COLO668 (cell line): Measurements from ENCODE around the gene DAB2IP.

Experiments used
- DNase-seq: peaks from one replicate; lab custom pipeline; 2025; ENCODE audit not compliant: unreplicated experiment; lab: John Stamatoyannopoulos, UW

The DAB2IP gene

GRCh38 chr9:121813519-121814210 is 162.2 kb downstream of the DAB2IP start:
- DNase-seq = no peak

- DNase-seq = no peak
Observed at GRCh38 chr9:121814594-121814993, 163.2 kb downstream of the DAB2IP start.

- DNase-seq = no peak
Observed at GRCh38 chr9:121815084-121815483, 163.7 kb downstream of the DAB2IP start.

- no peak for DNase-seq
Observed at GRCh38 chr9:121815546-121816448, 164.4 kb downstream of the DAB2IP start.

DNA sequence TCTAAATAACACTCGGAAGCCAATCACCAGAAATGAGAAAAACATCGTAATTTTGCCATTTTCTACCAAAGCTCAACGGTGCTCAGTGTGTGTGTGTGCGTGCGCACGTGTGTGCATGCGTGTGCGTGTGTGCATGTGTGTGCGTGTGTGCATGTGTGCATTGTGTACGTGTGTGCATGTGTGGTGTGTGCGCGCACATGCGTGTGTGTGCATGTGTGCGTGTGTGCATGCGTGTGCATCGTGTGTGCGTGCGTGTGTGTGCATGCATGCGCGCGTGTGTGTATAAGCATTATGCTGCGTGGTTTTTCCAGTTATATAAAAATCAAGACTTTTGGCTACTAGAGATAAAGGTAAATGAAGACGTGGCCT is 165.0 kb downstream of the DAB2IP start:
- DNase-seq = no peak

DNA sequence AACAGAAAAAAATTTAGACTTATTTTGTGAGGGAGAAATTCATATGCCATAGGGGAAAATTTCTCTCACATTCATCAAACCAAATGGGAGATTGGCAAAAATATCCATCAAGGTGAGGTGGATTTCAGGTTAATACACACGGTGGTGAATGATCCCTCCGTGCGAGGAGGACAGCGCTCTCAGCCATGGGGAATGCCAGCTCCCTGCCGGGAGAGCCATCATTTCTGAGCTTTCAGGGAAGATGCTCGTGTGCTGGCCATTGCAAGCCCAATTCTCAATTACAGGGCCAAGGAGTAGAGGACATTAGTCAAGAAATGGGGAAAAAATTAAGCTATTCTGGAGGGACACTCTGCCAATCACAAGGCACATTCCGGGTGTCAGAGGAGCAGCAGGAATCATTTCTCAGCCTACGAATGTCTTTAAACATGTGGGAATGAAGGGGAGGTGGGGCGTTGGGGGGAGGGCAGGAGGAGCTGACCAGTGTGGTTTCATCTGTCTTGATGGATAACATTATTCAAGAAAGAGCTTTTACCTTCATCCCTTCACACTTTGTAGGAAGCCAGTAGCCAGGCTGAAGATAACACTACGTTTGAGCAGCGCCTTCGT is 165.5 kb downstream of the DAB2IP start:
- no peak for DNase-seq

DNA sequence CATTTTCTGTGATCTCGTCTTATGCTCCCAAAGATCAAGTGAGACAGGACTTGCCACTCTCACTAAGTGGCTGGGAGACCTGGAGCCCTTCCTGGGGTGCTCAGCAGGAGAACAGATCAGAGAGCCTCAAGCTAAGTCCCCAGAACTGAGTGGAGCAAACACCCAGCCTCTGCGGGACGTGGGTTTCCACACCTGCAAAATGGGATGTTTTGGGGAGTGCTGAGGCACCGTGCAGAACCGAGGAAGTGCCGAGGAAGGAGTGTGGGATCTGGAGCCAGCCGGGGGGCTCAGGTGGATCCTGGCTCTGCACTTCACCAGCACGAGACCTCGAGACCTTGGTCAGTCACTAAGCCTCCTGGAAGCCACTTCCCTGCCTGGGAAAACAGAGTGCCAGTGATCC is 166.0 kb downstream of the DAB2IP start:
- no peak for DNase-seq

- no peak for DNase-seq
Observed at GRCh38 chr9:121818016-121818661, 166.7 kb downstream of the DAB2IP start.

- DNase-seq = no peak
Observed at GRCh38 chr9:121818841-121819427, 167.5 kb downstream of the DAB2IP start.

- DNase-seq = no peak
Observed at GRCh38 chr9:121819428-121820231, 168.2 kb downstream of the DAB2IP start.

GRCh38 chr9:121820286-121821005 is 169.0 kb downstream of the DAB2IP start:
- no peak for DNase-seq

- no peak for DNase-seq
Observed at GRCh38 chr9:121821326-121821725, 169.9 kb downstream of the DAB2IP start.

DNA sequence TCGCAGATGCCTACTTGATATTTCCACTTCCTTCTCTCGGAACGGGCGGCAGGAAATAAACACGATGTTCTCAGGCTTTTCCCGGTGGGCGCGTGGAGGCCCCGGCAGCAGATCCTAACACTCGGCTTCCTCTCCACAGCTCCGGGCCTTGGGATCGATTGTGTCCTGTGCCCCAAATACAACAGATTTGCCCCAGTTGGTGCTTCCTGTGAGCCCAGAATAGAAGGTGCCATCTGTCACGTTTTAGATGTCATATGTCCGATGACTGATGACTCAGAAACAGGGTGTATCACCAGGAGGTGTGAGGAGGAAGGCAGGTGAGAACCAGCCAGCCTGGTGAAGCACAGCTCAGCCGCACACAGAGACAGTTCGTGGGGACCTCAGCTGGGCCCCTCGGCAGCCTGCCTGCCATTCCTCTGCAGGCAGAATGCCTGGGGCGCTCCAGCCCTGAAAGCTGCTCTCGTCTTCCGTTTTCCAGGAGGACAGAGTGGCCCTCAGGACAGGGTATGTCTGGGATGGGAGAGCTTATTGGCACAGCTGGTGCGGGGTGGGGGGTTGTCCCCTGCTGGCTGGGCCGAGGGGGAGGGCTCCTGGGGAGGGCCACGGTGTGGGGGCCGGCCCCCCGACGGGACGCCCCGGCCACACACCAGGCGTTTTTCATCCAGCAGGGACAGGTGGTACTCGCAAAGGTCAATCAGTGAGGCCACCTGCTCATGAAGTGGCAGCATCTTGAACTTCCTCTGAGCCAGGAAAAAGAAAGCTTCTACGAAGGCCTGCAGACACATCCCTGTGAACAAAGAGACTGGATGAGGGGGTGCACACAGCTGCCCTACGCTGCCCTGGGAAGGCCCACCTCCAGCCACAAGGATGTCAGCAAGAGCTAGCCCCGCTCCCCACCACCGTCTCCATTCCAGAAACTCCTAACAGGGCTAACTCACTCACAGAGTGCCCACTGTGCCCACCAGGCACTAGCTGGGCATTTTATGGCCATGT is 171.0 kb downstream of the DAB2IP start:
- peak; percentile 69 for DNase-seq

GRCh38 chr9:121823451-121824169 is 172.2 kb downstream of the DAB2IP start:
- DNase-seq = no peak

DNA sequence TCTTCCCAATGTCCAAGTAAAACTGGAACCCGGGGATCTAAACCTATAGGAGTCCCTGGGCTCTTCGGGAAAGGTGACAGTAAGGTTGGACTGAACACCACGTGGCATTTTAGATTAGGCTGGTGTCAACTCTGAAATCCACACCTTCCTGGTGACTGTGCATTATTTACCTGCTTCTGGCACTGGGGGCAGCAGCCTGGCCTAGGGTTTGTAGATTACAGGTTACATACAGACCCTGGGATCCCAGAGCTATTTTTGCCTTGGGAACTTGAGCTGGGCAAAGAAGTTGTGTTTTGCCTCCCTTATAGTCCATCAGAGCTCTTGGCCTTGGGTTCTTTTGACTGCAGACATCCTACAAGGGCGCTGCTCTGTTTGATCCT is 173.2 kb downstream of the DAB2IP start:
- DNase-seq = no peak

DNA sequence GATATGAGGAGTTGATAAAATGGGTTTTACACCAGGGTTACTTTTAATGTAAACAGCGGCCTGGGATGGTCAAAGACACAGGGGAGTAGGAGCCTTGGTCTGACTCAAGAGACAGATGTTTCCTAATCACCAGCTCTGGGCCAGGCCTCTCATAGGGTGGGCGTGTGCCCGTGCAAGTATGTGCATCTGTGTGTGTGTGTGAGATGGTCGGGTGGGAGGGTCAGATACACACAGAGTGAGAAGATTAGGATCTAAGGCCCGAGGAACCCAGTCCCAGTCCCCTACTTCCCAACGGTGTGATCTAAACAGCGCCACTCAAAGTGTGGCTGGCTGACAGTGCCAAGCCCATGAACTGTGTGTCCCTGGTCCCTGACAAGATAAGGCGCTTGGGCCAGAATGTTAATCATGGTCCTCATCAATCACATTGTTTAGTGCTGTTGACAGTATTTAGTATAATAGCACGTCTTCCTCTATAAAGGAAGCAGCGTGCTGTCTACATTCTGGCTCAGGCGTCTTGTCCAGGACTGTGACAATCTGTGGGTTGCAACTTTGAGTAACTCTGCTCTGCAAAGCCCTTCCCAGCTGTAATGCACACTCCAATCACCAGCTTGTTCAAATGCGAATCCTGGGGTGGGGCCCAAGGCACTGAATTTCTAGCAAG is 173.7 kb downstream of the DAB2IP start:
- DNase-seq = no peak

- no peak for DNase-seq
Observed at GRCh38 chr9:121826711-121827110, 175.3 kb downstream of the DAB2IP start.
